ENCODE results near the gene L1TD1. TPM values are rescaled to one million over a fixed set of nuclear protein-coding genes. Genes with fewer than 3 reads are reported as not detected.

L1TD1 gene
- total RNA-seq, 1 experiment from 2014 or later = 0.18 TPM

GRCh38 chr1:62232871-62233278, 38.2 kb downstream of the L1TD1 start:
- no peak for ATAC-seq
- Histone ChIP-seq H3K4me1 (ENCODE audit: control insufficient read depth, insufficient read depth, low read length) (peaks cover under 1% of the 10 kb centered on the region; the same call in 1 of the 2 replicates), H3K27ac (ENCODE audit: low read length) (no peak overlapping the region), H3K4me3 (ENCODE audit: low read depth in 2 of 2, low read length in 2 of 2) (no peak overlapping the region), H3K27me3 (ENCODE audit: control insufficient read depth, insufficient read depth, low read length) (no peaks in the 10 kb centered on the region), H3K36me3 (ENCODE audit: control insufficient read depth, insufficient read depth, low read length) (no peaks in the 10 kb centered on the region), H3K9me3 (ENCODE audit: control insufficient read depth, insufficient read depth, low read depth, low read length) (no peaks in the 10 kb centered on the region)
- intact Hi-C loops (cut with micrococcal nuclease; ENCODE audit: unreplicated experiment) = no loop called here
- DNase-seq (ENCODE audit: low read depth, low spot score) = no peak
- ChIA-PET POLR2A (interaction anchor here (0.6 kb wide), 1 partner anchor 157 kb away, joined by 4 read pairs; no protein-coding TSS in a partner anchor), CTCF (no interaction called here)
- no TSS peak for BruUV-seq (replicated peaks)
- in situ Hi-C loops (cut with HindIII; ENCODE audit: low pct_unique_long_range_greater_than_20kb, low sequenced_read_pairs) = no loop called here
- TF ChIP-seq POLR2AphosphoS5 (IDR thresholded peaks at IDR 0.05; ENCODE audit: low read depth, low read length) (no peak), CTCF (IDR thresholded peaks at IDR 0.05) (no peak), SIN3A (IDR thresholded peaks at IDR 0.05; ENCODE audit: borderline replicate concordance, insufficient read depth, low read depth, low read length) (no peak), TCF7L2 (IDR thresholded peaks at IDR 0.05; ENCODE audit: low read depth, low read length) (no peak)
- TF ChIP-seq, protein P1, sequence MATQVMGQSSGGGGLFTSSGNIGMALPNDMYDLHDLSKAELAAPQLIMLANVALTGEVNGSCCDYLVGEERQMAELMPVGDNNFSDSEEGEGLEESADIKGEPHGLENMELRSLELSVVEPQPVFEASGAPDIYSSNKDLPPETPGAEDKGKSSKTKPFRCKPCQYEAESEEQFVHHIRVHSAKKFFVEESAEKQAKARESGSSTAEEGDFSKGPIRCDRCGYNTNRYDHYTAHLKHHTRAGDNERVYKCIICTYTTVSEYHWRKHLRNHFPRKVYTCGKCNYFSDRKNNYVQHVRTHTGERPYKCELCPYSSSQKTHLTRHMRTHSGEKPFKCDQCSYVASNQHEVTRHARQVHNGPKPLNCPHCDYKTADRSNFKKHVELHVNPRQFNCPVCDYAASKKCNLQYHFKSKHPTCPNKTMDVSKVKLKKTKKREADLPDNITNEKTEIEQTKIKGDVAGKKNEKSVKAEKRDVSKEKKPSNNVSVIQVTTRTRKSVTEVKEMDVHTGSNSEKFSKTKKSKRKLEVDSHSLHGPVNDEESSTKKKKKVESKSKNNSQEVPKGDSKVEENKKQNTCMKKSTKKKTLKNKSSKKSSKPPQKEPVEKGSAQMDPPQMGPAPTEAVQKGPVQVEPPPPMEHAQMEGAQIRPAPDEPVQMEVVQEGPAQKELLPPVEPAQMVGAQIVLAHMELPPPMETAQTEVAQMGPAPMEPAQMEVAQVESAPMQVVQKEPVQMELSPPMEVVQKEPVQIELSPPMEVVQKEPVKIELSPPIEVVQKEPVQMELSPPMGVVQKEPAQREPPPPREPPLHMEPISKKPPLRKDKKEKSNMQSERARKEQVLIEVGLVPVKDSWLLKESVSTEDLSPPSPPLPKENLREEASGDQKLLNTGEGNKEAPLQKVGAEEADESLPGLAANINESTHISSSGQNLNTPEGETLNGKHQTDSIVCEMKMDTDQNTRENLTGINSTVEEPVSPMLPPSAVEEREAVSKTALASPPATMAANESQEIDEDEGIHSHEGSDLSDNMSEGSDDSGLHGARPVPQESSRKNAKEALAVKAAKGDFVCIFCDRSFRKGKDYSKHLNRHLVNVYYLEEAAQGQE (IDR thresholded peaks at IDR 0.05; ENCODE audit: insufficient read depth in 1 of 2, low read depth in 2 of 2, low read length in 1 of 2) = no peak

DNA sequence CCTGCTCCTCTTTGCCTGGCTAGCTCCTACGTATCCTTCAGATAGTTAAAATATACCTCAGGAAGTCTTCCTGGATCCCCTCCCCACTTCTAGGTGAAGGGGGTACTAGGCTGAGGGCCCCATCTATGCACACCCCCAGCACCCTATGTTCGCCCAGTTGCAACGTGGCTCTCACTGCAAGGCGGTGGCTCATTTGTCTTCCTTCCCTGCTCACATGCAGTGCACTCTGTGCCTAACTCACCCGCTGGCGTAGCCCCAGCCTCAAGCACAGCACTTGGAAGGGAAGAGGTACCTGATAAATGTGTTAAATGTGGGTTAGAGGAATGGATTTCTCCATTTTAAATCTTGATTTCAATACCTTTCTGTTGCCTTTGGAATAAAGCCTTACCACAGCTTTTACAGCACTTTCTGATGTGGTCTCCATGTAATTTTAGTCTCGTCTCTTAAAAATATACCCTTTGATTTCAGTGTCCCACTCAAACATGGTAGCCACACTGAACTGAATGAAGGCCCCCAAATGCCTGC, 39.3 kb downstream of the L1TD1 start:
- ATAC-seq = no peak
- no TSS peak for BruUV-seq (replicated peaks)
- Histone ChIP-seq H3K36me3 (ENCODE audit: control insufficient read depth, insufficient read depth, low read length) (no peaks in the 10 kb centered on the region), H3K4me3 (ENCODE audit: low read depth in 2 of 2, low read length in 2 of 2) (no peak overlapping the region), H3K27ac (ENCODE audit: low read length) (no peak overlapping the region), H3K9me3 (ENCODE audit: control insufficient read depth, insufficient read depth, low read depth, low read length) (no peaks in the 10 kb centered on the region), H3K4me1 (ENCODE audit: control insufficient read depth, insufficient read depth, low read length) (peaks cover 2% of the 10 kb centered on the region; the same call in 1 of the 2 replicates), H3K27me3 (ENCODE audit: control insufficient read depth, insufficient read depth, low read length) (no peaks in the 10 kb centered on the region)
- POLR2A ChIA-PET = no interaction called here
- CTCF ChIA-PET = no interaction called here
- intact Hi-C loops (cut with micrococcal nuclease; ENCODE audit: unreplicated experiment) (no loop called here), in situ Hi-C loops (cut with HindIII; ENCODE audit: low pct_unique_long_range_greater_than_20kb, low sequenced_read_pairs) (no loop called here)
- DNase-seq (ENCODE audit: low read depth, low spot score) = no peak
- TF ChIP-seq, protein P1 (IDR thresholded peaks at IDR 0.05; ENCODE audit: insufficient read depth in 1 of 2, low read depth in 2 of 2, low read length in 1 of 2) = no peak
- TF ChIP-seq TCF7L2 (IDR thresholded peaks at IDR 0.05; ENCODE audit: low read depth, low read length) = no peak
- no peak for TF ChIP-seq SIN3A (IDR thresholded peaks at IDR 0.05; ENCODE audit: borderline replicate concordance, insufficient read depth, low read depth, low read length)
- no peak for TF ChIP-seq CTCF (IDR thresholded peaks at IDR 0.05)
- no peak for TF ChIP-seq POLR2AphosphoS5 (IDR thresholded peaks at IDR 0.05; ENCODE audit: low read depth, low read length)

Measured in Panc1 (cell line).